Keratinocyte (primary cell): ENCODE measurements around the gene DNASE1L3. TPM values are rescaled to one million over a fixed set of nuclear protein-coding genes. Genes with fewer than 3 reads are reported as not detected.

Experiments used
- DNase-seq: peaks from one replicate; pipeline ENCODE4 v3.0.0-alpha.2; 2011; ENCODE audit warnings: low read depth, missing footprints, low spot score
- FAIRE-seq: peaks from 2 replicates; lab custom pipeline; 2011; peaks lifted over from hg19 to GRCh38; lab: Jason Lieb, UNC
- H2AFZ ChIP-seq: 2 replicates; pipeline ENCODE4 v1.6.0; 2012; ENCODE audit warnings: low read length, control low read depth, inconsistent platforms; ENCODE audit not compliant: control insufficient read depth
- H3K27ac ChIP-seq: 2 replicates; pipeline ENCODE4 v1.5.1; 2011; ENCODE audit warnings: low read length; ENCODE audit not compliant: control insufficient read depth, insufficient read depth
- H3K27me3 ChIP-seq: 3 replicates; pipeline ENCODE4 v1.6.0; 2011; ENCODE audit warnings: low read length; ENCODE audit not compliant: control insufficient read depth, insufficient read depth; ENCODE audit errors: extremely low read depth
- H3K36me3 ChIP-seq, 2 experiments: 2 replicates in 1 of 2; 3 replicates in 1 of 2; pipeline ENCODE4 v1.5.1; 2011; ENCODE audit warnings: low read length in 2 of 2, mild to moderate bottlenecking in 1 of 2; ENCODE audit not compliant: control insufficient read depth in 2 of 2, insufficient read depth in 2 of 2; ENCODE audit errors: extremely low read depth in 1 of 2
- H3K4me1 ChIP-seq: 3 replicates; pipeline ENCODE4 v1.5.1; 2011; ENCODE audit warnings: low read length; ENCODE audit not compliant: control insufficient read depth, insufficient read depth; ENCODE audit errors: extremely low read depth
- H3K4me2 ChIP-seq: 3 replicates; pipeline ENCODE4 v1.6.0; 2011; ENCODE audit warnings: low read depth, low read length; ENCODE audit not compliant: control insufficient read depth, insufficient read depth; ENCODE audit errors: extremely low read depth
- H3K4me3 ChIP-seq, 3 experiments: fragments of 200-600 bp in 1 of 3; sonication (generic) in 1 of 3; 2 replicates in 2 of 3; 3 replicates in 1 of 3; pipeline ENCODE4 v1.5.1; 2011 to 2016; ENCODE audit warnings: low read length in 3 of 3, mild to moderate bottlenecking in 3 of 3, control low read depth in 2 of 3, inconsistent platforms in 1 of 3, low read depth in 1 of 3, mixed read lengths in 1 of 3, mixed run types in 1 of 3, moderate library complexity in 1 of 3; ENCODE audit not compliant: control insufficient read depth in 2 of 3, insufficient read depth in 2 of 3; ENCODE audit errors: extremely low read depth in 1 of 3
- H3K79me2 ChIP-seq: 2 replicates; pipeline ENCODE4 v1.6.0; 2012; ENCODE audit warnings: low read length; ENCODE audit not compliant: control insufficient read depth, insufficient read depth
- H3K9ac ChIP-seq: 3 replicates; pipeline ENCODE4 v1.6.0; 2011; ENCODE audit warnings: low read length; ENCODE audit not compliant: control insufficient read depth, insufficient read depth; ENCODE audit errors: extremely low read depth
- H3K9me1 ChIP-seq: 3 replicates; pipeline ENCODE4 v1.6.0; 2011; ENCODE audit warnings: low read length; ENCODE audit not compliant: control insufficient read depth, insufficient read depth; ENCODE audit errors: extremely low read depth
- H3K9me3 ChIP-seq: 2 replicates; pipeline ENCODE4 v1.5.1; 2012; ENCODE audit warnings: low read depth, low read length; ENCODE audit not compliant: control insufficient read depth
- H4K20me1 ChIP-seq: 3 replicates; pipeline ENCODE4 v1.6.0; 2011; ENCODE audit warnings: low read length; ENCODE audit not compliant: control insufficient read depth, insufficient read depth; ENCODE audit errors: extremely low read depth
- CTCF ChIP-seq, 3 experiments: IDR thresholded peaks in 1 of 3; conservative IDR thresholded peaks in 1 of 3; optimal IDR thresholded peaks in 1 of 3; 2 replicates in 2 of 3; 3 replicates in 1 of 3; pipeline versions ENCODE3 to v1.5.1; 2011; ENCODE audit warnings: low read length in 3 of 3, mild to moderate bottlenecking in 3 of 3, moderate library complexity in 2 of 3, control low read depth in 1 of 3, inconsistent platforms in 1 of 3; ENCODE audit not compliant: insufficient read depth in 2 of 3; ENCODE audit errors: extremely low read depth in 1 of 3
- EZH2 ChIP-seq: IDR thresholded peaks from one replicate; pipeline ENCODE4 v1.6.1; 2012; ENCODE audit warnings: inconsistent platforms, mild to moderate bottlenecking, low read length, moderate library complexity
- dilution Hi-C: fragments of 300-500 bp; cut with MboI; formaldehyde crosslinking; loops from one replicate; pipeline ENCODE4 v1.7.0; 2020; ENCODE audit warnings: low sequenced_read_pairs; ENCODE audit not compliant: extremely low pct_ligation_motif_present
- polyA plus RNA-seq, 5 experiments: library from polyadenylated mRNA; depleted of rRNA in 3 of 5; stranded (reverse) in 3 of 5; stranded (forward) in 1 of 5; unstranded in 1 of 5; fragments of >200 nt; gene quantifications; 1 replicate in 1 of 5; 2 replicates in 3 of 5; 3 replicates in 1 of 5; pipeline versions ENCODE4 v1.2.1 to v1.2.3, GENCODE V29; 2011 to 2012; ENCODE audit warnings: missing spikeins in 2 of 5, low read depth in 1 of 5, low replicate concordance in 1 of 5

Gene DNASE1L3
- polyA plus RNA-seq, 1 donor (not counting 4 experiments of a cell fraction or from before 2014, with no cell fraction given), result 1.9 TPM

- H3K4me3 ChIP-seq, result peak overlapping the region; percentile 71 to 93 (median 74)
- peaks cover 37% of the 10 kb centered on the region for H3K4me1 ChIP-seq
- H4K20me1 ChIP-seq, result no peaks in the 10 kb centered on the region
- TF ChIP-seq EZH2 (no peak), CTCF (optimal IDR thresholded peaks at IDR 0.05 in 1 of 3, IDR thresholded peaks at IDR 0.05 in 1 of 3, conservative IDR thresholded peaks at IDR 0.05 in 1 of 3; ENCODE audit: extremely low read depth in 1 of 3, insufficient read depth in 2 of 3, low read length in 3 of 3) (no peak)
- peak overlapping the region; percentile 73 for H2AFZ ChIP-seq
- peak overlapping the region; percentile 23 for H3K27ac ChIP-seq
- peaks cover 7% of the 10 kb centered on the region for H3K79me2 ChIP-seq
- H3K9me3 ChIP-seq, result no peaks in the 10 kb centered on the region
- H3K9me1 ChIP-seq, result no peaks in the 10 kb centered on the region
- DNase-seq (no peak), FAIRE-seq (no peak)
- H3K9ac ChIP-seq, result peak overlapping the region; percentile 75
- no peaks in the 10 kb centered on the region for H3K27me3 ChIP-seq
- dilution Hi-C loops, result no loop called here
- peak overlapping the region; percentile 94 for H3K4me2 ChIP-seq
- H3K36me3 ChIP-seq, result no peaks in the 10 kb centered on the region
These were observed 27.3 kb upstream of the DNASE1L3 start for GRCh38 chr3:58237941-58238681.

GRCh38 chr3:58237238-58237940 lies 26.6 kb upstream of the DNASE1L3 start, which contains the start of gene ABHD6:
ABHD6 (plus strand) TSS chr3:58237792; CDS start chr3:58256587, 18,795 bp downstream.
- FAIRE-seq, result peak; percentile 26
- no peaks in the 10 kb centered on the region for H3K36me3 ChIP-seq
- H3K9ac ChIP-seq, result peak within 1 kb of the TSS; percentile 75
- dilution Hi-C loops, result no loop called here
- TF ChIP-seq CTCF (optimal IDR thresholded peaks at IDR 0.05 in 1 of 3, IDR thresholded peaks at IDR 0.05 in 1 of 3, conservative IDR thresholded peaks at IDR 0.05 in 1 of 3; ENCODE audit: extremely low read depth in 1 of 3, insufficient read depth in 2 of 3, low read length in 3 of 3) (peak in 1 of 3 experiments; percentile 29), EZH2 (no peak)
- H3K4me2 ChIP-seq, result peak within 1 kb of the TSS; percentile 94
- no peaks in the 10 kb centered on the region for H4K20me1 ChIP-seq
- H3K4me3 ChIP-seq, result peak within 1 kb of the TSS; percentile 71 to 93 (median 74)
- peak within 1 kb of the TSS; percentile 59 for H3K27ac ChIP-seq
- H2AFZ ChIP-seq, result peak within 1 kb of the TSS; percentile 93
- no peaks in the 10 kb centered on the region for H3K9me3 ChIP-seq
- peaks cover 36% of the 10 kb centered on the region for H3K4me1 ChIP-seq
- H3K9me1 ChIP-seq, result no peaks in the 10 kb centered on the region
- no peak for DNase-seq
- peaks cover 7% of the 10 kb centered on the region for H3K79me2 ChIP-seq
- H3K27me3 ChIP-seq, result no peaks in the 10 kb centered on the region
